ACC112 (cell line): Measurements from ENCODE around the gene PPBP.
"Not testable (repeated sequence)": the region's sequence is repeated elsewhere in the genome, so short reads cannot be mapped to it uniquely, and the experiment has no call there.

Experiments
- H2AFZ ChIP-seq: fragments of 200-600 bp; sonication (generic); one replicate; pipeline ENCODE4 v1.6.0; 2017; ENCODE audit warnings: antibody characterized with exemption, low read length; ENCODE audit not compliant: unreplicated experiment
- H3K27ac ChIP-seq: fragments of 200-600 bp; sonication (generic); 2 replicates; pipeline ENCODE4 v1.5.1; 2014; ENCODE audit warnings: low read depth, mild to moderate bottlenecking, antibody characterized with exemption, low read length, moderate library complexity
- H3K27me3 ChIP-seq: fragments of 200-600 bp; sonication (generic); 2 replicates; pipeline ENCODE4 v1.6.1; 2014; ENCODE audit warnings: mild to moderate bottlenecking, antibody characterized with exemption, low read length, moderate library complexity, mixed read lengths; ENCODE audit not compliant: insufficient read depth
- H3K36me3 ChIP-seq: fragments of 200-600 bp; sonication (generic); 2 replicates; pipeline ENCODE4 v1.6.1; 2016; ENCODE audit warnings: mild to moderate bottlenecking, antibody characterized with exemption, low read length, moderate library complexity, mixed read lengths; ENCODE audit not compliant: insufficient read depth
- H3K4me1 ChIP-seq: fragments of 200-600 bp; sonication (generic); one replicate; pipeline ENCODE4 v1.6.1; 2016; ENCODE audit warnings: low read length, mixed read lengths; ENCODE audit not compliant: insufficient read depth, unreplicated experiment, control insufficient read depth
- H3K4me3 ChIP-seq: fragments of 200-600 bp; sonication (generic); 2 replicates; pipeline ENCODE4 v1.5.1; 2014; ENCODE audit warnings: mild to moderate bottlenecking, low read depth, low read length
- H3K79me2 ChIP-seq: fragments of 200-600 bp; sonication (generic); one replicate; pipeline ENCODE4 v1.6.0; 2016; ENCODE audit warnings: low read length; ENCODE audit not compliant: control insufficient read depth, unreplicated experiment, insufficient read depth

PPBP gene

DNA sequence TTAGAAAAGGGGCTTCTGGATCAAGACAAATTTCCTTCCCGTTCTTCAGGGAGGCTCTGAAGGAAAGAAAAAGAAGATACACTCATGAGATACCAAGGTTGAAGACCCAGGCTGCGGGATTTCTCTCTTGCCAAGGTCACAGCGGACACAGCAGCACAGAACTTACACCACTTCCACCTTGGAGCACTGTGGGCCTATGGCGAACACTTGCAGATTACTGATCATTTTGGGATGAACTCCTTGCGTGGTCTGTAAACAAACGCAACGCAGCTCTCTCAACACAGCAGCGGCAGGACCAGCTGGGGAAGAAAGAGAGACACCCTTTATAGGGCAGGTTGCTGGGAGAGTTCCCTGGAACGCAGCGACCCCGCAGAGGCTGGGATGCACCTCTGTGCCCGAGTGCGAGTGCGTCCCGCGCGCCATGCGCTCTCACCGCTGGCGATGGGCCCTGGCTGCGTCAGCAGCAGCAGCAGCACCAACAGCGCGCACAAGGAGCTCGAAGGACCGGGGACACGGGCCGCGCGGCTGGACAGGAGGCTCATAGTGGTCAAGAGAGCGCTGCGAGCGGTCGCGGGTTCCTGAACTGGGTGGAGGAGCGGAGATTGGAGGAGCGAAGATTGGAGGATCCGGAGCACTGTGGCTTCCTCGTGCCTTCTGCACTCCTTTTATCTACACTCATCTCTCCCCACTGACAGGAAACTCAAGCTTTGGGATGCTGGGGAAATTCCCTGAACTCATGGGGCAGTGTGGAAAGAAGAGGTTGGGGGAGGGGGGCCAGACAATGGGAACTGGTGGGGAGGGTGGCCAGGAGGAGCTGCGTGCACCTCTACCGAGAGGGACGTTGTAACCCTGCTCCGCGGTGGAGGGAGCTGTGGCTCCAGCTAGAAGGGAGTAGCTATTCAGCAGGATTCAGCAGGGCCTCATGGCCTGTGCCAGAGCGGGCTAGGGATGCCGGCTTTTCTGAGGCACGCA lies 10.3 kb upstream of the PPBP start, which contains the start of gene CXCL5:
Gene CXCL5, minus strand, starts transcription at position 638 of the 972 bp plus-strand sequence. Its CDS starts 96 bp downstream, at position 542.
- peaks cover 6% of the 10 kb centered on the region for H3K4me1 ChIP-seq
- H3K4me3 ChIP-seq = peak within 1 kb of the TSS; percentile 74
- H3K27me3 ChIP-seq = no peaks in the 10 kb centered on the region
- H2AFZ ChIP-seq = peak within 1 kb of the TSS; percentile 70
- peaks cover 8% of the 10 kb centered on the region for H3K79me2 ChIP-seq
- peak within 1 kb of the TSS; percentile 61 for H3K27ac ChIP-seq
- no peaks in the 10 kb centered on the region for H3K36me3 ChIP-seq

- H3K4me3 ChIP-seq = no peak overlapping the region
These were observed 4.1 kb upstream of the PPBP start for GRCh38 chr4:73992050-73992449.

DNA sequence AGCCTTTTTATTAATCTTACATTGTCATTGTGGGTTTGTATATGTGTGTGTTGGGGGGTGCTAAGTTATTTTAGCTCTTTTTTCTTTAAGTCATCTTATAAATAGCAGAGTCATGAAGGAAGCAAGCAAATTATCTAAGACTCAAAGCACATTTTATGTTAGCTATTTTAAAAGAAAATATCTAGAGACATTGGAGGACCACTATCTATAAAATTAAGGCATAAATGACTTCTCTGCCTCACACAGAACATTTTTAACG lies 3.7 kb upstream of the PPBP start:
- H3K36me3 ChIP-seq = no peaks in the 10 kb centered on the region
- H3K79me2 ChIP-seq = no peaks in the 10 kb centered on the region
- H3K4me3 ChIP-seq = no peak overlapping the region
- H3K27ac ChIP-seq = no peak overlapping the region
- peaks cover 3% of the 10 kb centered on the region for H3K4me1 ChIP-seq
- no peak overlapping the region for H2AFZ ChIP-seq
- no peaks in the 10 kb centered on the region for H3K27me3 ChIP-seq

More at GRCh38 chr4:73992050-73992449, 4.1 kb upstream of the PPBP start:
- Histone ChIP-seq H3K27me3 (no peaks in the 10 kb centered on the region), H2AFZ (no peak overlapping the region), H3K4me1 (peaks cover 3% of the 10 kb centered on the region), H3K79me2 (no peaks in the 10 kb centered on the region), H3K27ac (no peak overlapping the region), H3K36me3 (no peaks in the 10 kb centered on the region)

- Histone ChIP-seq H3K79me2 (no peaks in the 10 kb centered on the region), H3K4me1 (peaks cover 2% of the 10 kb centered on the region), H3K36me3 (no peaks in the 10 kb centered on the region), H2AFZ (no peak overlapping the region), H3K4me3 (no peak overlapping the region), H3K27ac (no peak overlapping the region), H3K27me3 (no peaks in the 10 kb centered on the region)
These were observed 3.2 kb upstream of the PPBP start for GRCh38 chr4:73990988-73991741.

- no peaks in the 10 kb centered on the region for H3K79me2 ChIP-seq
- no peak overlapping the region for H3K4me3 ChIP-seq
- H3K4me1 ChIP-seq = no peaks in the 10 kb centered on the region
- no peak overlapping the region for H2AFZ ChIP-seq
- no peaks in the 10 kb centered on the region for H3K27me3 ChIP-seq
- no peak overlapping the region for H3K27ac ChIP-seq
- no peaks in the 10 kb centered on the region for H3K36me3 ChIP-seq
These were observed 1.9 kb upstream of the PPBP start for GRCh38 chr4:73989928-73990327.

- Histone ChIP-seq H3K4me3 (no peak overlapping the region), H3K36me3 (no peaks in the 10 kb centered on the region), H2AFZ (no peak overlapping the region), H3K27ac (no peak overlapping the region), H3K27me3 (no peaks in the 10 kb centered on the region), H3K79me2 (no peaks in the 10 kb centered on the region), H3K4me1 (no peaks in the 10 kb centered on the region)
These were observed 1.0 kb upstream of the PPBP start for GRCh38 chr4:73989031-73989430.

GRCh38 chr4:73985528-73985852 lies 2.5 kb downstream of the PPBP start:
- H3K4me3 ChIP-seq = no peak overlapping the region
- H3K79me2 ChIP-seq = no peaks in the 10 kb centered on the region
- H3K36me3 ChIP-seq = no peaks in the 10 kb centered on the region
- H3K4me1 ChIP-seq = no peaks in the 10 kb centered on the region
- H3K27ac ChIP-seq = no peak overlapping the region
- H3K27me3 ChIP-seq = no peaks in the 10 kb centered on the region
- H2AFZ ChIP-seq = peak overlapping the region; percentile 48

DNA sequence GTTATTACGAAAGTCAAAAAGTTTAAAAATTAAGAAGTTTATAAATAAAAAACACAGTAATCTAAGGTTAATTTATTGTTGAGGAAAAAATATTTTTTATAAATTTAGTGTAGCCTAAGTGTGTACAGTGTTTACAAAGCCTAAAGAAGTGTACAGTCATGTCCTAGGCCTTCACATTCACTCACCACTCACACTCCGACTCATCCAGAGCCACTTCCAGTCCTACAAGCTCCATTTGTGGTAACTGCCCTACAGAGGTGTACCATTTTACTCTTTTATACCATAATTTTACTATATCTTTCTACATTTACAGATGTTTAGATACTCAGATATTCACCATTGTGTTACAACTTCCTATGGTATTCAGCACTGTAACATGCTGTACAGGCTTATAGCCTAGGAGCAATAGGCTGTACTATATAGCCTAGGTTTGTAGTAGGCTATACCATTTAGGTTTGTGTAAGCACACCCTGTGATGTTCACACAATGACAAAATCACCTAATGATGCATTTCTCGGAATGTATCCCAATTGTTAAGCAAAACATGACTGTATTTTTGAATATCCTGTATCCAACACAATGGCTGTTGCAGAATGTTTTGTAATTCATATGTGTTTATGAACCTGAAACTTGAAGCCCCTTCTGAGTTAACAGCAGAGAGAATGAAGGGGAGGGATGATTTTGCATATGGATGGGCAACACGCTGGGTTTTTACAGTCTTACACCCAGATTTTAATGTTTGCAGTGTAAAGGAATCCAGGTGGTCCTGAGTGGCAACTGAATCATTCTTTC lies 3.1 kb downstream of the PPBP start:
- no peaks in the 10 kb centered on the region for H3K4me1 ChIP-seq
- H2AFZ ChIP-seq = peak overlapping the region; percentile 48
- H3K79me2 ChIP-seq = no peaks in the 10 kb centered on the region
- no peak overlapping the region for H3K27ac ChIP-seq
- no peak overlapping the region for H3K4me3 ChIP-seq
- no peaks in the 10 kb centered on the region for H3K27me3 ChIP-seq
- H3K36me3 ChIP-seq = no peaks in the 10 kb centered on the region

DNA sequence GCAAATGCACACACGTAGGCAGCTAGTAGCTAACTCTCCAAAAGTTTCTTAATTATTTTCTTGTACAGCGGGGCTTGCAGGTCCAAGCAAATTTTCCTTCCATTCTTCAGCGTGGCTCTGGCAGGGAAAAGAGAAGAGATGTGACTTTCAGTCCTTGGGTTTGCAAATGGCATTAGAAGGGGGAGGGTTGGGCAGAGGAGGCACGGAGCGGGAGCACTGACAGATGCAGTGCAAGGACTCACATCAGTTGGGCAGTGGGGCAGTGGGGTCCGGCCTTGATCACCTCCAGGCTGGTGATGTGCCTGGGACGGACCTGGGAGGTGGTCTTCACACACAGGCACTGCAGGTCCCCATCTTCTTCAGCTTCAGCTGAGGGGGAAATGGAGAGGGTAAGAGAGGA lies 6.8 kb downstream of the PPBP start:
- not testable (repeated sequence) for H3K27ac ChIP-seq, H3K27me3 ChIP-seq, H3K79me2 ChIP-seq, H3K36me3 ChIP-seq, H3K4me3 ChIP-seq, H2AFZ ChIP-seq
- peaks cover 30% of the 10 kb centered on the region for H3K4me1 ChIP-seq

- Histone ChIP-seq H3K4me1 (peaks cover 30% of the 10 kb centered on the region), H3K4me3 (no peak overlapping the region), H2AFZ (peak overlapping the region; percentile 64), H3K27ac (peak overlapping the region; percentile 84), H3K27me3 (no peaks in the 10 kb centered on the region), H3K36me3 (no peaks in the 10 kb centered on the region), H3K79me2 (no peaks in the 10 kb centered on the region)
These were observed 8.5 kb downstream of the PPBP start for GRCh38 chr4:73979407-73979957.
